NCI-H524 treated with DMSO at 0.1 percent for 48 hours (cell line): Measurements from ENCODE around the gene TOB1.

Source experiments
- DNase-seq: peaks from one replicate; lab custom pipeline; 2025; lab: John Stamatoyannopoulos, UW

The TOB1 gene

GRCh38 chr17:50845240-50846147, 20.7 kb downstream of the TOB1 start:
- DNase-seq, result no peak

GRCh38 chr17:50844117-50844700, 21.9 kb downstream of the TOB1 start:
- DNase-seq, result no peak

- DNase-seq, result no peak
These were observed 22.8 kb downstream of the TOB1 start for GRCh38 chr17:50843150-50843905.

GRCh38 chr17:50842506-50843149, 23.5 kb downstream of the TOB1 start:
- no peak for DNase-seq

- DNase-seq, result no peak
These were observed 24.2 kb downstream of the TOB1 start for GRCh38 chr17:50841949-50842354.

- DNase-seq, result no peak
These were observed 24.7 kb downstream of the TOB1 start for GRCh38 chr17:50841277-50841948.

- DNase-seq, result no peak
These were observed 25.8 kb downstream of the TOB1 start for GRCh38 chr17:50840311-50840851.

GRCh38 chr17:50839591-50840310, 26.4 kb downstream of the TOB1 start:
- no peak for DNase-seq

GRCh38 chr17:50837980-50838954, 27.9 kb downstream of the TOB1 start:
- DNase-seq, result no peak

- DNase-seq, result no peak
These were observed 28.7 kb downstream of the TOB1 start for GRCh38 chr17:50837286-50837979.

GRCh38 chr17:50836826-50837225, 29.3 kb downstream of the TOB1 start:
- no peak for DNase-seq

- peak; percentile 4 for DNase-seq
These were observed 30.6 kb downstream of the TOB1 start, which contains the start of gene WFIKKN2 for GRCh38 chr17:50835301-50836234. Gene WFIKKN2, plus strand, starts transcription at chr17:50835586. Its CDS starts 352 bp downstream, at chr17:50835938.

- peak; percentile 7 for DNase-seq
These were observed 31.5 kb downstream of the TOB1 start for GRCh38 chr17:50834429-50835300.

GRCh38 chr17:50833510-50834428, 32.4 kb downstream of the TOB1 start:
- no peak for DNase-seq

- DNase-seq, result no peak
These were observed 33.2 kb downstream of the TOB1 start for GRCh38 chr17:50832864-50833381.
